IMR-90 (cell line): ENCODE data around the gene RCAN2. TPM values are rescaled to one million over a fixed set of nuclear protein-coding genes. Genes with fewer than 3 reads are reported as not detected.

Source experiments
- ATAC-seq: fragments of 200-7000 bp; cut with Tn5 transposase; 2 replicates; pipeline ENCODE4 v1.9.1; 2020; ENCODE audit warnings: low read depth, mild to moderate bottlenecking, moderate library complexity
- BruUV-seq: library from RNA; stranded (reverse); fragments of 400-500 nt; replicated peaks from 2 replicates; lab custom pipeline; 2021; lab: Mats Ljungman, UMichigan
- CTCF ChIA-PET: fragments of 300-600 bp; formaldehyde crosslinking; extraction: SDS; loops from one replicate; lab custom pipeline; 2021; ENCODE audit warnings: antibody characterized with exemption; lab: Yijun Ruan, JAX
- POLR2A ChIA-PET: fragments of 300-600 bp; sonication (Branson Sonifier 250); formaldehyde crosslinking; loops from one replicate; lab custom pipeline; 2022; ENCODE audit warnings: antibody characterized with exemption; ENCODE audit not compliant: unreplicated experiment; lab: Charles Lee
- DNase-seq: peaks from one replicate; pipeline ENCODE4 v3.0.0; 2013
- H2AFZ ChIP-seq: replicated peaks from 2 replicates; pipeline ENCODE3; 2013; ENCODE audit warnings: low read length, mild to moderate bottlenecking; ENCODE audit not compliant: poor library complexity
- H2AK5ac ChIP-seq: 2 replicates; pipeline ENCODE4 v1.6.1; 2013; ENCODE audit warnings: low read depth, low read length, inconsistent platforms
- H2AK9ac ChIP-seq: replicated peaks from 2 replicates; pipeline ENCODE3; 2013; ENCODE audit warnings: mild to moderate bottlenecking, low read depth, low read length, moderate library complexity; ENCODE audit not compliant: poor library complexity
- H2BK120ac ChIP-seq: 2 replicates; pipeline ENCODE4 v1.6.1; 2013; ENCODE audit warnings: low read depth, low read length, inconsistent platforms
- H2BK15ac ChIP-seq: 3 replicates; pipeline ENCODE4 v1.6.1; 2013; ENCODE audit warnings: low read depth, low read length, inconsistent platforms
- H2BK20ac ChIP-seq: 2 replicates; pipeline ENCODE4 v1.6.1; 2013; ENCODE audit warnings: low read depth, mild to moderate bottlenecking, inconsistent platforms, low read length, moderate library complexity
- H2BK5ac ChIP-seq: 2 replicates; pipeline ENCODE4 v1.6.1; 2013; ENCODE audit warnings: mild to moderate bottlenecking, low read depth, low read length, inconsistent platforms; ENCODE audit not compliant: poor library complexity, severe bottlenecking
- H3K14ac ChIP-seq: replicated peaks from 2 replicates; pipeline ENCODE4 v1.6.1; 2013; ENCODE audit warnings: low read depth, low read length, inconsistent platforms
- H3K18ac ChIP-seq: 2 replicates; pipeline ENCODE4 v1.6.1; 2013; ENCODE audit warnings: low read depth, low read length, control low read depth
- H3K23ac ChIP-seq: 2 replicates; pipeline ENCODE4 v1.6.1; 2013; ENCODE audit warnings: low read depth, low read length, inconsistent platforms
- H3K27ac ChIP-seq: 2 replicates; pipeline ENCODE4 v1.5.1; 2013; ENCODE audit warnings: mild to moderate bottlenecking, control low read depth, low read length; ENCODE audit not compliant: insufficient read depth
- H3K27me3 ChIP-seq: 2 replicates; pipeline ENCODE4 v1.6.1; 2013; ENCODE audit warnings: low read length; ENCODE audit not compliant: control insufficient read depth, insufficient read depth
- H3K36me3 ChIP-seq: 2 replicates; pipeline ENCODE4 v1.6.1; 2013; ENCODE audit warnings: low read length, mixed read lengths; ENCODE audit not compliant: control insufficient read depth, insufficient read depth
- H3K4ac ChIP-seq: 2 replicates; pipeline ENCODE4 v1.6.1; 2013; ENCODE audit warnings: low read depth, low read length, inconsistent platforms
- H3K4me1 ChIP-seq: 2 replicates; pipeline ENCODE4 v1.6.1; 2013; ENCODE audit warnings: low read length, mixed read lengths; ENCODE audit not compliant: control insufficient read depth, insufficient read depth
- H3K4me2 ChIP-seq: 2 replicates; pipeline ENCODE4 v1.6.1; 2013; ENCODE audit warnings: low read depth, mild to moderate bottlenecking, control low read depth, low read length, moderate library complexity
- H3K4me3 ChIP-seq: 2 replicates; pipeline ENCODE4 v1.5.1; 2013; ENCODE audit warnings: low read depth, mild to moderate bottlenecking, control low read depth, low read length, moderate library complexity; ENCODE audit not compliant: insufficient read depth
- H3K56ac ChIP-seq: 2 replicates; pipeline ENCODE4 v1.6.1; 2013; ENCODE audit warnings: low read length, inconsistent platforms; ENCODE audit not compliant: insufficient read depth; ENCODE audit errors: extremely low read depth
- H3K79me1 ChIP-seq, 2 experiments: 2 replicates each; pipeline ENCODE4 v1.6.1; 2013; ENCODE audit warnings: low read length in 2 of 2, inconsistent platforms in 1 of 2, low read depth in 1 of 2
- H3K9ac ChIP-seq: 2 replicates; pipeline ENCODE4 v1.6.1; 2013; ENCODE audit warnings: low read depth, low read length, control low read depth
- H3K9me1 ChIP-seq: 2 replicates; pipeline ENCODE4 v1.6.1; 2013; ENCODE audit warnings: low read length, inconsistent platforms; ENCODE audit not compliant: insufficient read depth
- H3K9me3 ChIP-seq: 2 replicates; pipeline ENCODE4 v1.6.1; 2013; ENCODE audit warnings: low read length; ENCODE audit not compliant: control insufficient read depth, insufficient read depth
- H4K20me1 ChIP-seq: 2 replicates; pipeline ENCODE4 v1.6.1; 2013; ENCODE audit warnings: low read length, inconsistent platforms; ENCODE audit not compliant: insufficient read depth
- H4K5ac ChIP-seq: 2 replicates; pipeline ENCODE4 v1.6.1; 2013; ENCODE audit warnings: mild to moderate bottlenecking, low read depth, low read length, control low read depth
- H4K8ac ChIP-seq, 2 experiments: 2 replicates each; pipeline ENCODE4 v1.6.1; 2013; ENCODE audit warnings: low read depth in 2 of 2, low read length in 2 of 2, control low read depth in 1 of 2, inconsistent platforms in 1 of 2
- H4K91ac ChIP-seq: 2 replicates; pipeline ENCODE4 v1.6.1; 2013; ENCODE audit warnings: low read depth, low read length, inconsistent platforms; ENCODE audit not compliant: insufficient read depth
- BHLHE40 ChIP-seq: fragments of 150-350 bp; IDR thresholded peaks from 2 replicates; pipeline ENCODE4 v1.6.1; 2016; ENCODE audit warnings: mild to moderate bottlenecking, low read depth, low read length
- CEBPB ChIP-seq: IDR thresholded peaks from 2 replicates; pipeline ENCODE4 v1.6.1; 2012; ENCODE audit warnings: low read depth, low read length, improper control_type of control experiment
- CHD1 ChIP-seq: IDR thresholded peaks from 2 replicates; pipeline ENCODE4 v1.6.1; 2012; ENCODE audit warnings: low read depth, low read length, improper control_type of control experiment
- CTCF ChIP-seq: conservative IDR thresholded peaks from 2 replicates; pipeline ENCODE4 v1.5.1; 2012; ENCODE audit warnings: mild to moderate bottlenecking, low read depth, low read length, improper control_type of control experiment
- ELK1 ChIP-seq: fragments of 150-350 bp; IDR thresholded peaks from 2 replicates; pipeline ENCODE4 v1.6.1; 2016; ENCODE audit warnings: low read depth, mild to moderate bottlenecking, low read length, moderate library complexity, borderline replicate concordance
- FOS ChIP-seq: fragments of 150-350 bp; IDR thresholded peaks from 2 replicates; pipeline ENCODE4 v1.6.1; 2016; ENCODE audit warnings: low read depth, low read length
- MAFK ChIP-seq: IDR thresholded peaks from 2 replicates; pipeline ENCODE4 v1.6.1; 2012; ENCODE audit warnings: low read depth, low read length, improper control_type of control experiment
- MAZ ChIP-seq: IDR thresholded peaks from 2 replicates; pipeline ENCODE4 v1.6.1; 2012; ENCODE audit warnings: low read depth, mild to moderate bottlenecking, low read length, improper control_type of control experiment, moderate library complexity, borderline replicate concordance
- NFE2L2 ChIP-seq: fragments of 150-350 bp; IDR thresholded peaks from 2 replicates; pipeline ENCODE4 v1.6.1; 2016; ENCODE audit warnings: low read depth, mild to moderate bottlenecking, low read length
- POLR2A ChIP-seq: IDR thresholded peaks from 2 replicates; pipeline ENCODE4 v1.6.1; 2012; ENCODE audit warnings: mild to moderate bottlenecking, low read depth, low read length
- RAD21 ChIP-seq: IDR thresholded peaks from 2 replicates; pipeline ENCODE4 v1.6.1; 2012; ENCODE audit warnings: low read length, improper control_type of control experiment
- RCOR1 ChIP-seq: IDR thresholded peaks from 2 replicates; pipeline ENCODE4 v1.6.1; 2012; ENCODE audit warnings: mild to moderate bottlenecking, low read length, improper control_type of control experiment; ENCODE audit not compliant: insufficient replicate concordance
- RFX5 ChIP-seq: IDR thresholded peaks from 2 replicates; pipeline ENCODE4 v1.8.0; 2012; ENCODE audit warnings: low read depth, mild to moderate bottlenecking, low read length, moderate library complexity
- SMC3 ChIP-seq: fragments of 150-350 bp; IDR thresholded peaks from 2 replicates; pipeline ENCODE4 v1.6.1; 2016; ENCODE audit warnings: low read depth, mild to moderate bottlenecking, antibody characterized with exemption, low read length, moderate library complexity
- USF2 ChIP-seq: fragments of 150-350 bp; IDR thresholded peaks from 2 replicates; pipeline ENCODE4 v1.6.1; 2017; ENCODE audit warnings: mild to moderate bottlenecking, antibody characterized with exemption, low read length, low read depth
- WGBS, 2 experiments: methylation state at CpG; one replicate each; pipeline versions ENCODE4 v1.1.5 to v1.1.7; 2013; ENCODE audit warnings: missing lambda C conversion rate in 2 of 2; ENCODE audit not compliant: insufficient read length in 1 of 2; ENCODE audit errors: extremely low coverage in 2 of 2; 5-methylcytosine and 5-hydroxymethylcytosine counted together
- dilution Hi-C: fragments of 300-500 bp; cut with HindIII; formaldehyde crosslinking; loops from one replicate; pipeline ENCODE4 v1.14.3; 2018; ENCODE audit warnings: low sequenced_read_pairs; ENCODE audit not compliant: unreplicated experiment
- in situ Hi-C: fragments of 300-500 bp; cut with MboI; formaldehyde crosslinking; loops from 3 replicates; pipeline ENCODE4 v1.14.3; 2019; ENCODE audit warnings: low sequenced_read_pairs, inconsistent platforms, mixed read lengths
- intact Hi-C: fragments of 100-400 bp; cut with micrococcal nuclease; formaldehyde crosslinking; loops from 2 replicates; pipeline ENCODE4 v1.10.0; 2022
- polyA plus RNA-seq, 3 experiments: library from polyadenylated mRNA; depleted of rRNA; stranded (reverse); fragments of >200 nt; gene quantifications; 2 replicates each; pipeline ENCODE4 v1.2.3, GENCODE V29; 2012; ENCODE audit warnings: low replicate concordance in 1 of 3
- total RNA-seq: library from RNA; depleted of rRNA; stranded (reverse); fragments of >200 nt; gene quantifications from 2 replicates; pipeline ENCODE4 v1.2.3, GENCODE V29; 2012

The RCAN2 gene
- total and polyA plus RNA-seq, 2 of the 4 experiments (the other 2 are of a cell fraction), result 1.3 to 1.8 TPM

- no peak overlapping the region for H2AFZ ChIP-seq
- H4K20me1 ChIP-seq, result no peaks in the 10 kb centered on the region
- no peak overlapping the region for H4K5ac ChIP-seq
- no peak overlapping the region for H2BK5ac ChIP-seq
- dilution Hi-C loops, result no loop called here
- H3K27ac ChIP-seq, result no peak overlapping the region
- no peak overlapping the region for H3K4me2 ChIP-seq
- H2BK20ac ChIP-seq, result no peak overlapping the region
- H2BK120ac ChIP-seq, result no peak overlapping the region
- intact Hi-C loops, result no loop called here
- in situ Hi-C loops, result no loop called here
- no peaks in the 10 kb centered on the region for H3K9me1 ChIP-seq
- no peak overlapping the region for H2BK15ac ChIP-seq
- H3K9me3 ChIP-seq, result no peaks in the 10 kb centered on the region
- no peak overlapping the region for H3K14ac ChIP-seq
- H3K27me3 ChIP-seq, result no peaks in the 10 kb centered on the region
- no peak overlapping the region for H2AK9ac ChIP-seq
- no peaks in the 10 kb centered on the region for H3K4me1 ChIP-seq
- no peak overlapping the region for H4K91ac ChIP-seq
- no peak overlapping the region for H4K8ac ChIP-seq
- H3K36me3 ChIP-seq, result no peaks in the 10 kb centered on the region
- no CpG with 5 or more reads among the region's 3 CpGs for WGBS, 2 experiments
- TF ChIP-seq BHLHE40, result no peak
- TF ChIP-seq RCOR1, result no peak
- no peak for TF ChIP-seq MAZ
- TF ChIP-seq CTCF, result no peak
- TF ChIP-seq SMC3, result no peak
- TF ChIP-seq MAFK, result no peak
- no peak for TF ChIP-seq CEBPB
- TF ChIP-seq RFX5, result no peak
- TF ChIP-seq CHD1, result no peak
- TF ChIP-seq USF2, result no peak
- TF ChIP-seq NFE2L2, result no peak
- no peak for TF ChIP-seq ELK1
- no peak for TF ChIP-seq POLR2A
- no peak for TF ChIP-seq FOS
- no peak for TF ChIP-seq RAD21
- H3K23ac ChIP-seq, result no peak overlapping the region
- no peaks in the 10 kb centered on the region for H3K79me1 ChIP-seq
- H3K56ac ChIP-seq, result no peak overlapping the region
- ATAC-seq (no peak), DNase-seq (no peak)
- H3K4ac ChIP-seq, result no peak overlapping the region
- ChIA-PET CTCF (no interaction called here), POLR2A (no interaction called here)
- no peak overlapping the region for H2AK5ac ChIP-seq
- H3K4me3 ChIP-seq, result no peak overlapping the region
- no TSS peak for BruUV-seq
- no peak overlapping the region for H3K9ac ChIP-seq
- no peak overlapping the region for H3K18ac ChIP-seq
These were observed 219.5 kb downstream of the RCAN2 start for GRCh38 chr6:46271728-46272127.
